Skeletal muscle tissue (tissue), 4 donors: ENCODE measurements around the gene ELAVL2. TPM values are rescaled to one million over a fixed set of nuclear protein-coding genes. Genes with fewer than 3 reads are reported as not detected.

Source experiments
- H3K27ac ChIP-seq: one replicate; pipeline ENCODE4 v1.7.0; 2013; ENCODE audit warnings: mild to moderate bottlenecking, low read depth, low read length, inconsistent platforms
- H3K27me3 ChIP-seq, 3 donors: one replicate each; pipeline ENCODE4 v1.7.0; 2013; ENCODE audit warnings: low read length in 3 of 3; ENCODE audit not compliant: control insufficient read depth in 3 of 3, insufficient read depth in 3 of 3
- H3K36me3 ChIP-seq, 3 donors: one replicate each; pipeline ENCODE4 v1.7.0; 2013; ENCODE audit warnings: low read length in 3 of 3; ENCODE audit not compliant: control insufficient read depth in 3 of 3, insufficient read depth in 3 of 3
- H3K4me1 ChIP-seq, 3 donors: one replicate each; pipeline ENCODE4 v1.7.0; 2013; ENCODE audit warnings: low read length in 3 of 3, mild to moderate bottlenecking in 3 of 3; ENCODE audit not compliant: control insufficient read depth in 3 of 3, insufficient read depth in 3 of 3
- H3K4me3 ChIP-seq, 3 donors: one replicate each; pipeline ENCODE4 v1.7.0; 2013; ENCODE audit warnings: low read length in 3 of 3
- H3K9ac ChIP-seq, 3 donors: one replicate each; pipeline ENCODE4 v1.7.0; 2013; ENCODE audit warnings: low read length in 3 of 3, mild to moderate bottlenecking in 3 of 3, moderate library complexity in 2 of 3, low read depth in 1 of 3
- H3K9me3 ChIP-seq, 3 donors: one replicate each; pipeline ENCODE4 v1.7.0; 2013; ENCODE audit warnings: low read length in 3 of 3; ENCODE audit not compliant: control insufficient read depth in 3 of 3
- total RNA-seq: library from RNA; depleted of rRNA; stranded (reverse); fragments of >200 nt; gene quantifications from one replicate; pipeline ENCODE4 v1.2.3, GENCODE V29; 2014
- donor health status: Osteomylitis.

Gene ELAVL2
- total RNA-seq, 1 donor from 2014 or later, result 3.1 TPM

- H3K9ac ChIP-seq, result no peak overlapping the region
- H3K27ac ChIP-seq, result no peak overlapping the region
- no peak overlapping the region for H3K4me3 ChIP-seq
- no peaks in the 10 kb centered on the region for H3K9me3 ChIP-seq
- no peaks in the 10 kb centered on the region for H3K36me3 ChIP-seq
- H3K4me1 ChIP-seq, result no peaks in the 10 kb centered on the region
- no peaks in the 10 kb centered on the region for H3K27me3 ChIP-seq
These were observed 29.8 kb downstream of the ELAVL2 start for GRCh38 chr9:23796209-23796608.

DNA sequence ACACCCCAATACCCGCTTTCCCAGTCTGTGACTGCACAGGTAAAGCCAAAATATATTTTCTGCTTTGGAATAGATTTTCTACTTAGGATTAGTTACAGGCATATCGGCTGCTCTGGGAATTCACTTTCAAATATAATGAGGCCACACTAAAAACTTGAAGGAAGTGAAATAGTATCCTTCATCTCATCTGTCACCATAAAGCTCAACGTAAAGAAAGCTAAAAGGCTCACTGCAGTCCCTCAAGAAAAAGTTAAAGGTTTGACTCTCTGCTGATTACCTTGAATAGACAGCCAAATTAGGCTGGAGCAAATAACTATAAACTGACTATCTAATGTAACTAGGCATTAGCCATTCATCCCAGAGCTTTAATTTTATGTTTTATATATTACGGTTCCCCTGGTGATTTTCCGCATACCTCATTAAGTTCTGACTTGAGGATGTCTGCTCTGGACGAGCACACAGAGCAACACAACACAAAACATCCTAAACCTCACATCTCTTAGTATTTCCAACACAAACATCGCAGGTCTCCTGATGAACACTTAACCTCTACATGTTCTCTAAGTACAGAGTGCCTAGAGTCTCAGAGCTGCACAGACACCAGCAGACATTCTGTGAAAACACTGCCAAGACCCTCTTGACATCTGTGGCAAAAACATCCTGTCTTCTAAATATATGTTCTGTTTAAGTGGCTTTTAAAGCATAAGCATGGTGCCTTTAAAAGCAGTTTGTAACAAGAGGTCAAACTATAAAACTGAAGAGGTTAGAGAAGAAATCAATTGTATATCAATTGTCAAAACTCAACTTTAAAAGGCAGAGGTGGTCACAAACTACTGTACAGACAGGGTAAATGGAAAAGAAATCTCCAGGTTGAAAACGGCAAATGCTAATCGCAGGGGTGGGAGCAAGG is 35.4 kb downstream of the ELAVL2 start:
- Histone ChIP-seq H3K4me1 (no peaks in the 10 kb centered on the region), H3K4me3 (no peak overlapping the region), H3K9ac (no peak overlapping the region), H3K9me3 (no peaks in the 10 kb centered on the region), H3K27ac (no peak overlapping the region), H3K36me3 (no peaks in the 10 kb centered on the region), H3K27me3 (no peaks in the 10 kb centered on the region)

DNA sequence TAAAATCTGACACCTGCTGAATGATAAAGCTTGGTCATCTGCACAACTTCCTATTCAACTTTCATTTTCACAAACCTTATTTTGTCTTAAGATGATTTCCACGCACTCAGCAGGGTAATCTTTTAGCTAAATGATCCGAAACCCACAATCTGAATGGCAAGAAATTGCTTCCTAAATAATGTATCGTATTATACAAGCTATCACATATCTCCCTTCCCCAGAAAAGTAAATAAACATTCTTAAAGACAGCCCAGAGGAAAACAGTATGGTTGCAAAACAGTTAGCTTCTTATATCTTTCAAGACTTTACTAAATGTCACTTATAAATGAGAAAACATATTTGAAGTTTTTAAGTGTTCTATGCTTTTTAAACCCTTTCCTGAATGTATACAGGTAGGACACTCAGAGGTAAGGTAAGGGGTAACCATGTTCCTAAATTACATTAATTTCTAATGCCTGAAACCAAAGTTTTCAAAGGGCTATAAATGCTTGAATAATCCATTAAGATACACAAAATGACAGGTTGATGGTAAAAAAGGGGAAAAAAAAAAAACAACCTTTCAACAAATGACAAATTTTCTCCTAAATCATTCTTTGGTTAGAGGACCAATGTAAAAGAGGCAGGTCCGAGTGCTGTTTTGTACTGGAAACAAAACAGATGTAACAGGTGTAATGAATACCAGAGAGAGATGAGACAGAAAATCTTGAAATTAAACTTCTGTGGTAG is 36.3 kb downstream of the ELAVL2 start:
- H3K27ac ChIP-seq, result no peak overlapping the region
- no peak overlapping the region for H3K4me3 ChIP-seq
- no peaks in the 10 kb centered on the region for H3K27me3 ChIP-seq
- no peak overlapping the region for H3K9ac ChIP-seq
- no peaks in the 10 kb centered on the region for H3K9me3 ChIP-seq
- H3K4me1 ChIP-seq, result no peaks in the 10 kb centered on the region
- no peaks in the 10 kb centered on the region for H3K36me3 ChIP-seq

DNA sequence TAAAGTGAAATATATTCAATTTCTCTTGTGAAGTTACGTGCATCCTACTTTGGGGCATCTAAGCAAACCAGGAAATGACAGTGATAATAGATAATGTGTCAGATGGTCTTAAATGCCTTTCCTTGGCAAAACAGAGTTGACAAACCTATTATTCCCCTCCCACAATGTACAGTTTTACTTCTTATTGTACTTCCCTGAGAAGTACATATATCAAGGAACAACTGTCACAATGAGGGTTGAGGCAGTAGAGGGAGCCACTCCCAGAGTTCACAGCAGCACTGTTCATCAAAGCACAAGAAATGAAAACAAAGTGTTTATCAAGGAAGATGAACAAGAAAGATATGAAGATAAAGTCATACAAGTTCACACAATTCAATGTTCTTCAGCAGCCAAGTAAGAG is 41.1 kb downstream of the ELAVL2 start:
- H3K27me3 ChIP-seq, result no peaks in the 10 kb centered on the region
- H3K36me3 ChIP-seq, result no peaks in the 10 kb centered on the region
- H3K4me3 ChIP-seq, result no peak overlapping the region

DNA sequence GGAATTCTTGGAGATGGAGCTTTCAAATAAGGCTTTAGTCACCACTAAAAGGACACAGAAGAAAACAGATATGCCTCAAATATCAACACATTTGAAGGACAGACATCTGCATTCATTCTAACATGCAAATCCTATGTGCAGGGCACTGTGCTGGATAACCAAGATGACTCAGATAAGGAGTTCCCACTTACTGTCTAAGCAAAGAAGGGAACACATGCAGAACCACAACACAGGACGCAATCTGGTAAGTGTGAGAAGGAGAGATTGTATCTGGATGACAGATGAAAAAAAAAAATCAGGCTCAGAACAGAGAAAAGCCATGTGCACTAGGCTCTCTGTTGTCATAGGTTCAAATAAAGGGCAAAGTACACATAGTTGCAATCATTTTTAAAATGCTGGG is 42.5 kb downstream of the ELAVL2 start:
- peaks cover 0 to 6% (median 0%) of the 10 kb centered on the region in 3 donors for H3K4me1 ChIP-seq
- no peak overlapping the region for H3K4me3 ChIP-seq
- no peaks in the 10 kb centered on the region for H3K9me3 ChIP-seq
- H3K9ac ChIP-seq, result no peak overlapping the region
- no peaks in the 10 kb centered on the region for H3K27me3 ChIP-seq
- no peak overlapping the region for H3K27ac ChIP-seq
- no peaks in the 10 kb centered on the region for H3K36me3 ChIP-seq

More for the DNA sequence above, 41.1 kb downstream of the ELAVL2 start:
- Histone ChIP-seq H3K27ac (no peak overlapping the region), H3K9ac (no peak overlapping the region), H3K4me1 (no peaks in the 10 kb centered on the region), H3K9me3 (no peaks in the 10 kb centered on the region)

DNA sequence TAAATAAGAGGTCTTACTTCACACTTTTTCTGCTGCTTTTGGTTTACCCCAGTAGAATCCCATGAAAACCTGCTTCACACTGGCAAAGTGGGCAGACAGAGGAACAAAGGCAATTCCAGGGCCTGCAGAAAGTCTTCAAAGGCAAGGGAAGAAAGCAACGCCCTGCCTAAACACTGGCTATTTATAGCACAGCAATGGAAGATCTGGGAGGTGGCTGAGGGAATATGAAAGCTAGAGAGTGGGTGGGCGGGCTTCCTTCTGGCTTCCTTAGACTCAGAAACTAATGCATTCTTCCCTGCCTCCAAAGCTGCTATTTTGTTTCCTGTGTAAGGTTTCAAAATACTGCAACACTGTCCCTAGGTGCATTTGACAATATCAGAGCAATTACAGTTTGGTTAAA is 46.8 kb downstream of the ELAVL2 start:
- Histone ChIP-seq H3K27me3 (no peaks in the 10 kb centered on the region), H3K4me1 (peaks cover 0 to 6% (median 0%) of the 10 kb centered on the region in 3 donors), H3K27ac (no peak overlapping the region), H3K9me3 (no peaks in the 10 kb centered on the region), H3K36me3 (no peaks in the 10 kb centered on the region), H3K4me3 (no peak overlapping the region), H3K9ac (no peak overlapping the region)

- Histone ChIP-seq H3K4me1 (peaks cover 0 to 6% (median 0%) of the 10 kb centered on the region in 3 donors), H3K9ac (no peak overlapping the region), H3K9me3 (no peaks in the 10 kb centered on the region), H3K4me3 (no peak overlapping the region), H3K27ac (no peak overlapping the region), H3K27me3 (no peaks in the 10 kb centered on the region), H3K36me3 (no peaks in the 10 kb centered on the region)
These were observed 48.7 kb downstream of the ELAVL2 start for GRCh38 chr9:23777328-23777727.

DNA sequence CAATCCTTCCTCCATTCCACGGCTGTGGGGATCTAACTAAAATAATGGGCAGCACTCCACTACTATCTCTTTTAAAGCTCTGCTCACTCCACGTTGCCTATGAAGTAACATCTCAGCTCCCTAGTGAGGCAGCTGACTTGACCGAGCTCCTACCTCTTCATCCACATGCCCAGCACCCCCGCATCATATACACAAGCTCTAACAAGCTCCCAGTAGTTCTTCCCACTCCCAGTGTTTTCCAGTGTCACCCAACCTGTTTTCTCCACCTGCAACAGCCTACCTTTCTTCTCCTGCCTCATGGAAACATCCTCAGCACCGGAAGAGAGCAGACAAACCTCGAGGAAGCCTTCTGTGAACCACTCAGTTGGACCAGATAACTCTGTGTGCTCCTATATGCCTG is 50.5 kb downstream of the ELAVL2 start:
- Histone ChIP-seq H3K4me1 (peaks cover 0 to 6% (median 0%) of the 10 kb centered on the region in 3 donors), H3K27me3 (no peaks in the 10 kb centered on the region)

GRCh38 chr9:23774266-23774665 is 51.8 kb downstream of the ELAVL2 start:
- Histone ChIP-seq H3K27ac (no peak overlapping the region), H3K9ac (no peak overlapping the region), H3K27me3 (no peaks in the 10 kb centered on the region)

More for the DNA sequence above, 50.5 kb downstream of the ELAVL2 start:
- Histone ChIP-seq H3K27ac (no peak overlapping the region), H3K9me3 (no peaks in the 10 kb centered on the region), H3K4me3 (no peak overlapping the region), H3K36me3 (no peaks in the 10 kb centered on the region), H3K9ac (no peak overlapping the region)

GRCh38 chr9:23772385-23772783 is 53.7 kb downstream of the ELAVL2 start:
- Histone ChIP-seq H3K4me3 (no peak overlapping the region), H3K4me1 (no peaks in the 10 kb centered on the region), H3K9ac (no peak overlapping the region), H3K9me3 (no peaks in the 10 kb centered on the region), H3K27me3 (no peaks in the 10 kb centered on the region), H3K36me3 (no peaks in the 10 kb centered on the region), H3K27ac (no peak overlapping the region)

More at GRCh38 chr9:23774266-23774665, 51.8 kb downstream of the ELAVL2 start:
- Histone ChIP-seq H3K9me3 (no peaks in the 10 kb centered on the region), H3K4me3 (no peak overlapping the region), H3K36me3 (no peaks in the 10 kb centered on the region), H3K4me1 (peaks cover 0 to 3% (median 0%) of the 10 kb centered on the region in 3 donors)
